Activated T-helper 1 cell treated with Interleukin-2 at 50 U/mL for 16 hours (primary cell): ENCODE results near the gene LRP8.

Source experiments
- DNase-seq: peaks from one replicate; pipeline ENCODE4 v3.0.0-alpha.2; 2020; ENCODE audit warnings: low read depth

Gene LRP8

GRCh38 chr1:53339736-53340635 is 12.1 kb upstream of the LRP8 start:
- no peak for DNase-seq

GRCh38 chr1:53338423-53338822 is 10.6 kb upstream of the LRP8 start:
- no peak for DNase-seq

GRCh38 chr1:53337499-53337898 is 9.6 kb upstream of the LRP8 start:
- DNase-seq, result no peak

GRCh38 chr1:53336146-53336545 is 8.3 kb upstream of the LRP8 start:
- DNase-seq, result no peak

GRCh38 chr1:53335661-53336060 is 7.8 kb upstream of the LRP8 start:
- DNase-seq, result no peak

- no peak for DNase-seq
Measured at GRCh38 chr1:53334781-53335180, 6.9 kb upstream of the LRP8 start.

- no peak for DNase-seq
Measured at GRCh38 chr1:53334312-53334711, 6.4 kb upstream of the LRP8 start.

- DNase-seq, result no peak
Measured at GRCh38 chr1:53332833-53333232, 5.0 kb upstream of the LRP8 start.

- no peak for DNase-seq
Measured at GRCh38 chr1:53332186-53332564, 4.3 kb upstream of the LRP8 start.

GRCh38 chr1:53331446-53332185 is 3.7 kb upstream of the LRP8 start:
- DNase-seq, result no peak

GRCh38 chr1:53330819-53331218 is 2.9 kb upstream of the LRP8 start:
- DNase-seq, result no peak

GRCh38 chr1:53328541-53329499 is 950 bp upstream of the LRP8 start:
- no peak for DNase-seq

- peak; percentile 30 for DNase-seq
Measured at GRCh38 chr1:53327182-53327913, 522 bp downstream of the LRP8 start.

GRCh38 chr1:53326598-53327181 is 1.2 kb downstream of the LRP8 start:
- no peak for DNase-seq

- peak; percentile 88 for DNase-seq
Measured at GRCh38 chr1:53326088-53326597, 1.7 kb downstream of the LRP8 start.

- no peak for DNase-seq
Measured at GRCh38 chr1:53325326-53326087, 2.4 kb downstream of the LRP8 start.

GRCh38 chr1:53324728-53325297 is 3.1 kb downstream of the LRP8 start:
- DNase-seq, result no peak

GRCh38 chr1:53324321-53324720 is 3.5 kb downstream of the LRP8 start:
- no peak for DNase-seq

- DNase-seq, result no peak
Measured at GRCh38 chr1:53323316-53323715, 4.6 kb downstream of the LRP8 start.
